SK-N-SH treated with all-trans-retinoic acid at 6 μM for 48 hours (cell line): ENCODE results near the gene JMJD8.
"Not testable (repeated sequence)": the region's sequence is repeated elsewhere in the genome, so short reads cannot be mapped to it uniquely, and the experiment has no call there.

Source experiments
- ATAC-seq: fragments of 200-7000 bp; cut with Tn5 transposase; 3 replicates; pipeline ENCODE4 v1.9.1; 2020; ENCODE audit warnings: mild to moderate bottlenecking, moderate library complexity
- ARNTL ChIP-seq: fragments of 450-650 bp; formaldehyde crosslinking; IDR thresholded peaks from 2 replicates; pipeline ENCODE4 v1.5.0; 2020; ENCODE audit warnings: low read depth, mild to moderate bottlenecking, moderate library complexity, borderline replicate concordance
- BACH2 ChIP-seq: fragments of 250-450 bp; sonication (Bioruptor Pico); IDR thresholded peaks from 2 replicates; pipeline ENCODE4 v1.9.0; 2021; ENCODE audit warnings: mild to moderate bottlenecking, borderline replicate concordance
- CREB5 ChIP-seq: fragments of 250-450 bp; sonication (Bioruptor Pico); IDR thresholded peaks from 2 replicates; pipeline ENCODE4 v1.5.1; 2020; ENCODE audit warnings: low read depth, mild to moderate bottlenecking, moderate library complexity
- CSDC2 ChIP-seq: fragments of 250-450 bp; sonication (Bioruptor Pico); IDR thresholded peaks from 2 replicates; pipeline ENCODE4 v1.5.0; 2020; ENCODE audit warnings: mild to moderate bottlenecking, moderate library complexity
- ESRRG ChIP-seq: fragments of 250-450 bp; sonication (Bioruptor Pico); IDR thresholded peaks from 2 replicates; pipeline ENCODE4 v1.6.1; 2021; ENCODE audit warnings: mild to moderate bottlenecking
- ISL1 ChIP-seq: fragments of 250-450 bp; sonication (Bioruptor Pico); IDR thresholded peaks from 2 replicates; pipeline ENCODE4 v2.1.2; 2022; ENCODE audit warnings: mild to moderate bottlenecking, moderate library complexity
- OSR1 ChIP-seq: fragments of 250-450 bp; sonication (Bioruptor Pico); IDR thresholded peaks from 2 replicates; pipeline ENCODE4 v1.8.0; 2022; ENCODE audit warnings: moderate library complexity, mild to moderate bottlenecking, inconsistent platforms
- PATZ1 ChIP-seq: fragments of 250-450 bp; sonication (Bioruptor Pico); IDR thresholded peaks from 2 replicates; pipeline ENCODE4 v1.8.0; 2020; ENCODE audit warnings: mild to moderate bottlenecking, moderate library complexity, borderline replicate concordance
- PPARA ChIP-seq: fragments of 250-450 bp; sonication (Bioruptor Pico); IDR thresholded peaks from 2 replicates; pipeline ENCODE4 v1.5.0; 2020; ENCODE audit warnings: mild to moderate bottlenecking, borderline replicate concordance
- RARB ChIP-seq: fragments of 250-450 bp; sonication (Bioruptor Pico); IDR thresholded peaks from 2 replicates; pipeline ENCODE4 v1.8.0; 2021; ENCODE audit warnings: mild to moderate bottlenecking, moderate library complexity
- SNAI2 ChIP-seq: fragments of 250-450 bp; sonication (Bioruptor Pico); IDR thresholded peaks from 2 replicates; pipeline ENCODE4 v1.5.0; 2020; ENCODE audit warnings: mild to moderate bottlenecking, moderate library complexity
- TOX ChIP-seq: fragments of 250-450 bp; sonication (Bioruptor Pico); IDR thresholded peaks from 2 replicates; pipeline ENCODE4 v1.8.0; 2021; ENCODE audit warnings: mild to moderate bottlenecking, moderate library complexity, borderline replicate concordance
- TSHZ2 ChIP-seq: fragments of 250-450 bp; sonication (Bioruptor Pico); IDR thresholded peaks from 2 replicates; pipeline ENCODE4 v1.5.0; 2020; ENCODE audit warnings: mild to moderate bottlenecking, moderate library complexity
- ZC3H10 ChIP-seq: fragments of 250-450 bp; sonication (Bioruptor Pico); IDR thresholded peaks from 2 replicates; pipeline ENCODE4 v1.5.1; 2021; ENCODE audit warnings: mild to moderate bottlenecking, moderate library complexity
- ZFP3 ChIP-seq: fragments of 250-450 bp; sonication (Bioruptor Pico); IDR thresholded peaks from 2 replicates; pipeline ENCODE4 v1.5.0; 2020; ENCODE audit warnings: mild to moderate bottlenecking, moderate library complexity
- ZNF565 ChIP-seq: fragments of 450-650 bp; formaldehyde crosslinking; conservative IDR thresholded peaks from 2 replicates; pipeline ENCODE4 v1.5.0; 2020; ENCODE audit warnings: low read depth, mild to moderate bottlenecking, moderate library complexity
- ZNF70 ChIP-seq: fragments of 450-650 bp; formaldehyde crosslinking; IDR thresholded peaks from 2 replicates; pipeline ENCODE4 v1.5.0; 2020; ENCODE audit warnings: mild to moderate bottlenecking, moderate library complexity
- ZNF8 ChIP-seq: fragments of 450-650 bp; formaldehyde crosslinking; IDR thresholded peaks from 2 replicates; pipeline ENCODE4 v1.5.0; 2020; ENCODE audit warnings: mild to moderate bottlenecking, moderate library complexity
- TF ChIP-seq, protein P1 (sequence below): fragments of 250-450 bp; sonication (Bioruptor Pico); IDR thresholded peaks from 2 replicates; pipeline ENCODE4 v1.8.0; 2021; ENCODE audit warnings: low read depth, mild to moderate bottlenecking, moderate library complexity, borderline replicate concordance

JMJD8 gene

DNA sequence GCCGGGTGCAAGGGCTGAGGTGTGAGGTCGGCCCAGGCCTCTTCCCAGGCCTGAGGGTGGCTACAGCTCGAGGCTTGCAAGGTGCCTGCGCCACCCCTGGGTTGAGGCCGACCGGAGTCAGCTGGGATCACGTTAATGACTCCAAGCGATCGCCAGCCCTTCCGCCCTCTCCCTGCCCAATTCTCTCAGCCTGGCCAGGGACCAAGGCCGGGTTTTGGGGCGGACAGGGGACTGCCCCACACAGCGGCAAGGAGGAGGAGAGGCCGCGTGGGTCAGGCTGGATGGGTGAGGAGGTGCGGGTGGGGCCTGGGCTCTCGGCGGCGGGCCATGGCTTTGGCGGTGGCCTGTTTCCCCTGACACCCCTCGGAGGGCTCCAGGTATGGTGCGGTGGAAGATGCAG lies 9.2 kb upstream of the JMJD8 start:
- no peak for ATAC-seq
- TF ChIP-seq ISL1 (CRISPR knock-in tag) (no peak), ZNF70 (CRISPR knock-in tag) (no peak), BACH2 (CRISPR knock-in tag) (no peak), OSR1 (CRISPR knock-in tag) (no peak), ESRRG (CRISPR knock-in tag) (no peak), ZC3H10 (no peak), RARB (no peak), ZNF8 (CRISPR knock-in tag) (no peak), ZFP3 (CRISPR knock-in tag) (no peak)
- TF ChIP-seq, protein P1, sequence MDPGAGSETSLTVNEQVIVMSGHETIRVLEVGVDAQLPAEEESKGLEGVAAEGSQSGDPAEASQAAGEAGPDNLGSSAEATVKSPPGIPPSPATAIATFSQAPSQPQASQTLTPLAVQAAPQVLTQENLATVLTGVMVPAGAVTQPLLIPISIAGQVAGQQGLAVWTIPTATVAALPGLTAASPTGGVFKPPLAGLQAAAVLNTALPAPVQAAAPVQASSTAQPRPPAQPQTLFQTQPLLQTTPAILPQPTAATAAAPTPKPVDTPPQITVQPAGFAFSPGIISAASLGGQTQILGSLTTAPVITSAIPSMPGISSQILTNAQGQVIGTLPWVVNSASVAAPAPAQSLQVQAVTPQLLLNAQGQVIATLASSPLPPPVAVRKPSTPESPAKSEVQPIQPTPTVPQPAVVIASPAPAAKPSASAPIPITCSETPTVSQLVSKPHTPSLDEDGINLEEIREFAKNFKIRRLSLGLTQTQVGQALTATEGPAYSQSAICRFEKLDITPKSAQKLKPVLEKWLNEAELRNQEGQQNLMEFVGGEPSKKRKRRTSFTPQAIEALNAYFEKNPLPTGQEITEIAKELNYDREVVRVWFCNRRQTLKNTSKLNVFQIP, result no peak

DNA sequence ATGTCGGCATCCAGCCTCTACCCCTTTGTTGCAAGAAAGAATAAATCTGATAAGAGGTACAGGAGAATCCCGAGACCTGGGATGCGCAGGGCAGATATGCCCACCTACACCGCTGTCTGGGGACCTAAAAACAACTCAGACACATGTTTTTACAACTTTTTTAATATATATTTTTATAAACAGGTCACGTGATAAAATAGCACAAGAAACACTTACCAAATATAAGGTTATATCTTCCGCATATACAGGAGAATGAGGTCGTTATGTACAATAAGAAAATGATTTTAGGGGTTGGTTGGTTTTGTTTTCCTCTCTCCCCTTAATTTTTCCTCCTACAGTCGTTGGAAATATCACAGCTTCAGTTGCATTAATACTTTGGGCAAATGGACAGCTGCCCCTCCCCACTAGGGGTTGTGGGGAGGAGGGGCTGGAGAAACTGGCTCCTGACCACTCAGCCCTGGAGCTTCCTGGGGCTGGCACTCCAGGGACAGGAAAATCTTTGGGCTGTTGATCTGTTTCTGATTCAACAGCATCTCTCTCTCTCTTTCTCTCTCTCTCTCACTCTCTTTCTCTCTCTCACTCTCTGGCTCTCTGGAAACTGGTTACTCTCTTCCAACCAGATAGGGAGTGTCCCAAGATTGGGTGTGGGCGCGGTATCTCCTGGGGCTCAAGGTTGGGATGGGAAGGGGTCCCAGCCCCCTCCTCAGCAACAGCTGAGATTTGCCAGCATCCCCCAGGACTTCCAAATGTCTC lies 8.4 kb upstream of the JMJD8 start:
- no peak for ATAC-seq
- TF ChIP-seq ZFP3 (CRISPR knock-in tag) (no peak), PATZ1 (no peak), PPARA (CRISPR knock-in tag) (no peak), ZC3H10 (no peak), BACH2 (CRISPR knock-in tag) (no peak), ZNF565 (no peak), CSDC2 (CRISPR knock-in tag) (no peak), CREB5 (CRISPR knock-in tag) (no peak), RARB (no peak), TSHZ2 (CRISPR knock-in tag) (no peak), ARNTL (CRISPR knock-in tag) (no peak)
- TF ChIP-seq, all 23 proteins: peak for 0

DNA sequence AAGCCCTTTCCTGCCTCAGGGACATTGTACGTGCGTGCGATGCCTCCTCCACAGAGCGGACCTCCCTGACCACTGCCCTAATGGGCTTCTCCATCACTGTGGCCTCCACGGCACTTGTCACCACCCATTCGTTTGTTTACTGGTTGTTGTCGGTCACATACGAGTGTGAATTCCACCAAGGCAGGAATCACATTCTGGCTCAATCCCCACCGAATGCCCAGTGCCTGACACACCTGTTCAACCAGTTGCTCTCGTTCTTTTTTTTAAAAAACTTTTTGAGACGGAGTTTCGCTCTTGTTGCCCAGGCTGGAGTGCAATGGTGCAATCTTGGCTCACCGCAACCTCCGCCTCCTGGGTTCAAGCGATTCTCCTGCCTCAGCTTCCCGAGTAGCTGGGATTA lies 7.1 kb upstream of the JMJD8 start:
- ATAC-seq, result not testable (repeated sequence)

DNA sequence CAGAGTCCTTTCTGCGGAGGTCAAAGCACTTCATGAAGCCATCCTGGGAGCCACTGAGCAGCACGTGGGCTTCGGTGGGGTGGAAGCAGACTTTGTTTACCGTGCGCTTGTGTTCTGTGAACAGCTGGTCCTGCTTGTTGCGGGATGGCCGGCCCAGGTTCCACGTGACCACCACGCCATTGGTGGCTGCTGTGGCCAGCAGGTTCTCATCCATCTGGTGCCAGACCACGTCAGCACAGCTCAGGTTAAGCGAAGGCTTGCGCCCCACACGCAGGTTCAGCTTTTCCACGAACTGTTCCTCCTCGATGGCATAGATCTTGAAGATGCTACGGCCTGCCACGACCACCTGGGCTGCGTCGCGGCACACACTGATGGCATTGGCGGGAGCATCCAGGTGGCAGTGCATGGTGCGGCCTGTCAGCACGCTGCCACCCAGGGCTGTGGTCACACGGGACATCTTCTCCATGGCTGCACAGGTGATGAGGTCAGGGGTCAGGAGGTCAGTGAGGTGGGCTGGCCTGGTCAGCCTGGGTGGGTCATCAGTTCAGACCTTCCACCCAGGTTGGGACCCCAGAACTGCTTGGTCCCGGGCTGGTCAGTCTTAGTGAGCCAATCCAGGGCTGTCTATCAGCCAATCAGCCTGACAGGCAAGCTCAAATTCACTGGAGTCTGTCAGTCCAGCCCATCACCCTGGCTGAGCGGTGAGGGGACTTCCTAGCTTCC lies 5.2 kb upstream of the JMJD8 start:
- TF ChIP-seq, protein P1, result no peak
- TF ChIP-seq ESRRG (CRISPR knock-in tag), result no peak
- TF ChIP-seq TSHZ2 (CRISPR knock-in tag), result no peak
- no peak for TF ChIP-seq TOX (CRISPR knock-in tag)
- TF ChIP-seq PPARA (CRISPR knock-in tag), result no peak
- TF ChIP-seq CSDC2 (CRISPR knock-in tag), result no peak
- TF ChIP-seq SNAI2 (CRISPR knock-in tag), result no peak
- TF ChIP-seq ZNF8 (CRISPR knock-in tag), result no peak
- TF ChIP-seq ZNF70 (CRISPR knock-in tag), result no peak
- peak; percentile 1; the same call in 2 of the 3 replicates for ATAC-seq
